Activated CD4-positive, alpha-beta T cell treated with anti-CD3 and anti-CD28 coated beads for 4 hours (primary cell): ENCODE data around the gene MGAT5.

Source experiments
- DNase-seq, 2 donors: peaks; one replicate each; pipeline ENCODE4 v3.0.0-alpha.2; 2020

Gene MGAT5

DNA sequence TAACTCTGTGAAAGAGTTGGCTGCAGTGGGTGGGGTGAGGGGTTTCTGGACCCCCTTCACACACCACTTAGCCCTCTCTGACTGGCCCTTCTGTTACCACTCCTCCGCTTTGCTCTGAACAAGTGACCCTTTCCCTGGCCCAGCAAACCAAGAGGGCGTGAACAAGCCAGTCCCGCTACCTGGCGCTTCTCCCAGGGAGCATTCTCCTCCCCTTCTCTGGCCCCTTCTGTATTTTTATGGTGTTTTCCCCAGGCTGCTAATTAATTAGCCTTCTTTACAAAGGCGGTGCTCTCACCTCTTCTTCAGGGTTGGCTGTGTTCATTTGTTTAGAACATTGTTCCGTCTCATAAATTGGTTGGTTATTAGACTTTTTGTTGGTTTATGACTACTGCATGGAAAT, 180.1 kb downstream of the MGAT5 start:
- DNase-seq: no peak

- DNase-seq: no peak
These were observed 181.6 kb downstream of the MGAT5 start for GRCh38 chr2:134435505-134435904.

DNA sequence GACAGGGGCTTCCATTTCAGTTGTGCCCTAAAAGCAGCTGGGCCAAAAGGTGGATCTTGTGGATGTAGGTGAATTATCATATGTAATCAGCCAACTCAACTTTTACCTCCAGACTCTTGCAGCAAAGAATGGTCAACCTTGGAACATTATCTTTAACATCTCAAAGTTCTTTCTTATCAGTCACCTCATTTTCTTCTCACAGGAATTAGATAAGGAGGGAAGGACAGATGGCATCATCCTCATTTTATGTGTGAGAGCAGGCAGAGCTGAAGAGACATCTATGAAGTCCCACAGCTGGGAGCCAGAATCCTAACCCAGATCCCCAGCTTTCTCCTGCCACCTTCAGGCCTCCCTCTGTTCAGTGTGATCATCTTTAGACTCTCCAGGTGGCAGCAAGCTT, 182.1 kb downstream of the MGAT5 start:
- DNase-seq: no peak

GRCh38 chr2:134436706-134437105, 182.8 kb downstream of the MGAT5 start:
- DNase-seq: no peak

DNA sequence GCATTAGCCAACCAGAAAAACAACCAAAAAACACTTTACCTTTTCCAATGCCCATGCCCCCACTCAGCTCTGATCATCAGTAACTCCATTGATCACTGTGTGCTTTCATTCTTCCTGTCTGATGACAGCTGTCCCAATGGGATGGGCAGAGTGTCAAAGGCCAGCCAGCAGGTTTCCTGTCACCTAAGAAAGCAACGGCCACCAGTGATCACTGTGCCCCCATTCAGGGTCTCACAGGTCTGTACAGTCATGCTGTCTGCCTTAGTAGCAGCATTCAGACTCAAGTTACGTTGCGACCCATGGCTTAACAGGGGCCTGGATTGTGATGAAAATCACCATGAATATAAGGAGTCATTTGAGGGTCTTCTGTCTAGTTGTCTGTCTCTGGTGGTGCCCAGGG, 184.5 kb downstream of the MGAT5 start:
- DNase-seq: no peak

DNA sequence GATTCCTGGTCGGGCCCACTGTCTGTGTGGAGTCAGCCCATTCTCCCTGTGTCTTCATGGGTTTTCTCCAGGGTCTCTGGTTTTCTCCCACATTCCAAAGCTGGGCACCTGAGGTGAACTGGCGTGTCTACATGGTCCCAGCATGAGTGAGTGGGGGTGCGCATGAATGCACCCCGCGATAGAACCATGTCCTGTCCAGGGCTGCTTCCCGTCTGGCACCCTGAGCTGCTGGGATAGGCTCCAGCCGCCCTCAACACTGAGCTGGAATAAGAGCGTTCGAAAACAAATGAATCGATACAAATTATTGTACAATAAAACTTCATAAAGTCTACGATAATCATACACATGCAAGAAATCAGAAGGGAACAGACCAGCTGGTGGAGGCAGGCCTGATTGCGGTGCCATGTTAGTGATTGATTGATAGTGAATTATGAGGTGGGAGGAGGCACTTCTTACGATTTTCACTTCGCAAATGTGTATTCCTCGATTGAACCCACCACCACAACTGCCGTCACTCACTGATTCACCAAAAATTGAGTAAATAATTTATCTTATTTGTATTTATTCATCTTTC, 186.6 kb downstream of the MGAT5 start:
- no peak for DNase-seq

- no peak for DNase-seq
These were observed 187.4 kb downstream of the MGAT5 start for GRCh38 chr2:134441153-134441863.

DNA sequence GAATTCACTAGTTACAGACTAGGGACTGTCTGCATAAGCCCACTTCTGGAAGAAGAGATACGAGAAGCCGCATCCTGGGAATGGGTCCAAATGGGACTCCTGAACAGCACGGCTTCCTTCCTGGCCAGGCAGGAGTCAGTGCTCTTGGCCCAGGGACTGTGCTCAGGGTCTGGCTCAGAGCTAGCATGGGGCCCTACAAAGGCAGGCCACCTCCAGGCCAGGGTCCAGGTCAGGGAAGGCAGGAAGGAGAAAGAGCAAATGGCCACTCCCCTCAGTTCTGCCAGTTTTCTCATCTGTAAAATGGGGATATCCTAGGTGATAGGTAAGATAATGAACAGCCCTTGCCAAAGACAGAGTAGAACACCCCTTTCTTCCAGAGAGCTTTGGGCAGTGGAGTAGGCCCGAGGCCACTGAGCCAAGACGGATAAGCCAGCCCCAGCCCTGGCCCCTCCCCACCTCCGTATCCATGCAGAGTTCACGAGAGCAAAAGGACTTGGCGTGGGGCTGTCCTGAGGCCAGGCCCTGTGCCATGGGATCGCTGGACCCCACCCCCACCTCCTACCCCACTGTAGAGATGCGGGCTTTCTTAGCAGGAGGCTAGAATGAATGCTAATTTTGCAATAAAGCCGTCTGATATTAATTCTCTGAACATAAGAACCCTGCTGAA, 190.1 kb downstream of the MGAT5 start:
- DNase-seq: no peak

- DNase-seq: no peak
These were observed 191.2 kb downstream of the MGAT5 start for GRCh38 chr2:134445116-134445515.

DNA sequence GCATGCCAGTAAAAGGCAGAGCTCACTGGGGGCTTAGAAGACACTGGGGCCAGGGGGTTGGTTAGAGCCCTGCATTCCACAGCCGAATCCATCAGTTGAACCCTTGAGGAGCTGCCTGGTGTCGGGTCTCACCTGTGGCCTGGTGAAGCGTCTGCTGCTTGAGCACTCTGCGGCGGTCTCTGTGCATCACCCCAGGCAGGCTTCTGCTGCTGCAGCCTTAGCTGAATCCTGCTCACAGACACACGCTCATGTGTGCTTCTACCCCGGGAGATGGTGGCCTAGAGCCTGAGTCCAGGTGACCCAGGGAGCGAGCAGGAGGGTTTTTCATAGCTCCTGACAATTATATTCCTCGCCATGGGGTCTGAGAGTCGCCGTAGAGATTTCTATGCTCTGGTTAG, 192.1 kb downstream of the MGAT5 start:
- DNase-seq: no peak

GRCh38 chr2:134446383-134447017, 192.6 kb downstream of the MGAT5 start:
- DNase-seq: no peak

DNA sequence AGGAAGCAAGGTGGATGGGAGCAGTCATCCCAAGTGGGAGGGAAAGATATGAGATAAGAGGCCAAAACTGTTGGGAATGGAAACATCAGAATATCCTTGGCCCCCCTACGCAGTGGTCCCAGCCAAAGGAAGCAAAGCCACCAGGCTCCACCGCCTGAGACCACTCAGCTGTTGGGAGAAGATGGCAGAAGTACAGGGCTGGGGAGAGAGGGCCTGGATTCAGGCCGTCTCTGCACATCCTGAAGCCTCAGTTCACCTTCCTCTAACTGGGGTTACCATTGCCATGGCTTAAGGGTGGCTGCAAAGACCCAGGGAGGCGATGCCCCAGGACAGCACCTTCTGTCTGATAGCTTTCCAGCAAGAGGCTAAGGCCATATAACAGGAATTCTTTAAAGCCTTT, 193.8 kb downstream of the MGAT5 start:
- no peak for DNase-seq

- no peak for DNase-seq
These were observed 194.8 kb downstream of the MGAT5 start for GRCh38 chr2:134448650-134449049.

DNA sequence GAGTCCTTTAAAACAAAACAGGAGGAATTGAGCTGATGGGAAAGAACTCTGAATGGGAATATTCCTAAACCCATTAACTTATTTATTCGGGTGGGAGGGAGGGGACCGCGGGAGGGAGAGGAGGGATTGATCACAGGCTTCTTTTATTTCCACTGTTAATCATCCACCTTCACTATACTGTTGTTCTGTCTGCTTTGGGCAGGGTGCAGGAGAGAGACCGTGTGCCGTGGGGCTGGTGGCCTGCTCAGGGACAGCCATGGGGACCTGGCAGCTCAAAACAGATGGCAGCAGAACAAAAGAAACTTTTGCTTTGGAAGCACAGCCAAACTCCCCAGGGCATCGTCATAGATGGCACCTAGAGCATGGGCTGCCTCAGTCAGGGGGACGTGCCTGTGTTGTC, 195.3 kb downstream of the MGAT5 start:
- no peak for DNase-seq

GRCh38 chr2:134449751-134450513, 196.1 kb downstream of the MGAT5 start:
- DNase-seq: no peak

DNA sequence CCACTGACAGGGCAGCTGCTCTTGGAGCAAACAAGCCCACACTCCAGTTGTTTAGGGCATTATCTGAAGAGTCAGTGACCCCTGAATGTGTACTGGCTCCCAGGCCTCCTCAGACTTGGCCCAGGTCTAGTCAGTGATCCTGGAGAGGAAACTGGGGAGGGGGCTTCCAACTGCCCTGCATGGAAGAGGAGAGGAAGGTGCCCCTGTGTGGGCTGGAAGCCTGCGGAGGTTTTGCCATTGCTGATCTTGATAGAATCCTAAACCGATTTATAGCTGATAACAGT, 197.4 kb downstream of the MGAT5 start:
- DNase-seq: no peak

DNA sequence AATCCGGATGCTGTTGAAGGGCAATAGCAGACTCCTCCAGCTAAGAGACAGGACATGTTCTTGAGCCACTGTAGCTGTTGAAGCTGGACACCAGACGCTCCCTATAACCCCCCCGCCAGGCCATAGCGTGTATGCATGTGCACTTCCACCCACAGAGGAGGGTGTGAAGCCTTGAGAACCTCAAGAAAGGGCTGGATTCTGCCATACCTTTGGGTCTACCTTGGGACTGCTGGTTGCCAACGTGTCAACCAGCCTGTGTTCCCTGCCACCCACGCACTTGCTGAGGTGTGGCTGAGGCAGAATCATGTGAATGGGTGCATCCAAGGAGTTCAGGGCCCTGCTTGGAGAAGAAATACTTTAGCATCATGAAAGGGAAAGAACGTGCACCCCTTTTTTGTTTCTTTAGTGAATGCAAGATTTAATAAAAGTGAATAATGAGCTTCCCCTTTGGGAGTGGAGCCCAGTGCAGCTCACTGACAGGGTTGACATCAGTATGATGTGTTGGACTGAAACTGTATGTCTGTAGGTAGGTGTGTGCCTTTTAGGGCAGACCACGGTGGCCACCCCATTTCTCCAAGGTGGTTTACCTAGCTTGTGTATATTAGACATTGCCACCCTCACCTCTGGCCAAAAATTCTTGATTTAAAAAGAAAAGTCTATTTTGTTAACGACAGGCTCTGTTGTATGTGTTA, 198.3 kb downstream of the MGAT5 start:
- DNase-seq: no peak

DNA sequence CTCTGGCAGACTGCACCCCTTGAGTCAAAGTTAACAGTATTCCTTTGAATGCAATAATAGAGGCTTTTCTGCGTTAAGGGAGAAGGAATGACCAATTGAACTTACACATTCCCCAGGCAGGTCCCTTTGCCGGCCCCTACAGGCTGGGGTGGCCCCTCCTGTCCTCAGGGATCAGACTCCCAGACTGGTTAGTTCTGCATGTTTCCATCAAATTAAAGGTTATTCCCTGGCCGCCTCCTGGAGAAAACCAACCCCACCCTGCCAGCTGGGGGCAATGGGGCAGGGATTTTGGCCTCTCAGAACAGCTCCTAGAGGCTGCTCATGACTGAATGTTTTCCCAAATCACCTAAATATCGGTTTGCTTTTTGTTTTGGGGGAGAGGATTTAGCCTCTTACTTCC, 199.6 kb downstream of the MGAT5 start:
- no peak for DNase-seq

GRCh38 chr2:134453973-134454372, 200.1 kb downstream of the MGAT5 start:
- DNase-seq: no peak

DNA sequence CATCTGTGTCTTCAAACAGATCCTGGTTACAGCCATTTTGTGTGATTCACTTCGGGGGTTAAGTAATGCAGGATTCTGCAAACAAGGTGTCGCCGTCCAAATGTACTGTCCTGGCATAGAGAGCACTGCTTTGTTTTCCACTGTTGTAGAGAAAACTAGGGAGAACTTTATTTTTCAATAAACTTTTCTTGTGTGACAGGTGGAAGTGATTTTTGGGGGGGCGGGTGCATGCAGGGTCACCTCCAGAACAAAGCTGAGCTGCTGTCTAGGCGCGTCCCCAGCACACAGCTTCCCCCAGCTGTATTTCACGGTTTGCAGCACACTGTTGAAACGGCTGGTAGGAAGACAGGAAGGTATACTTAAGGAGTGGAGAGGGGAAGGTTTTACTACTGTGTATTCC, 200.6 kb downstream of the MGAT5 start:
- no peak for DNase-seq

- DNase-seq: no peak
These were observed 201.1 kb downstream of the MGAT5 start for GRCh38 chr2:134454931-134455330.

- no peak for DNase-seq
These were observed 201.6 kb downstream of the MGAT5 start for GRCh38 chr2:134455426-134455825.

- no peak for DNase-seq
These were observed 203.5 kb downstream of the MGAT5 start for GRCh38 chr2:134457353-134457752.
